ENCODE results near the gene FAM72B.
"Not testable (repeated sequence)": the region's sequence is repeated elsewhere in the genome, so short reads cannot be mapped to it uniquely, and the experiment has no call there.

Gene FAM72B

GRCh38 chr1:121148489-121149190, 35.5 kb downstream of the FAM72B start:
- not testable (repeated sequence) for DNase-seq

- not testable (repeated sequence) for DNase-seq
Observed at GRCh38 chr1:121140393-121140792, 43.7 kb downstream of the FAM72B start.

GRCh38 chr1:121131494-121131893, 52.6 kb downstream of the FAM72B start:
- not testable (repeated sequence) for DNase-seq

GRCh38 chr1:121118480-121118824, 65.7 kb downstream of the FAM72B start:
- DNase-seq, result not testable (repeated sequence)

Measured in inflammatory macrophage (primary cell).